ENCODE measurements around the gene THOP1.

THOP1 gene

GRCh38 chr19:2785244-2785997 is at the start of gene THOP1:
Gene THOP1 (plus strand): TSS chr19:2785503. CDS start chr19:2785663, 160 bp downstream.
- peak; percentile 100 for DNase-seq

GRCh38 chr19:2736550-2737190 is 48.6 kb upstream of the THOP1 start:
- no peak for DNase-seq

GRCh38 chr19:2739602-2740313 is 45.5 kb upstream of the THOP1 start, which contains the start of gene SLC39A3:
Gene SLC39A3 (minus strand): TSS chr19:2740017. CDS start chr19:2737257, 2,760 bp downstream.
- peak; percentile 99 for DNase-seq

GRCh38 chr19:2740314-2740656 is 45.0 kb upstream of the THOP1 start:
- no peak for DNase-seq

GRCh38 chr19:2743099-2743498 is 42.2 kb upstream of the THOP1 start:
- DNase-seq: no peak

GRCh38 chr19:2744113-2744512 is 41.2 kb upstream of the THOP1 start:
- no peak for DNase-seq

GRCh38 chr19:2747349-2747748 is 38.0 kb upstream of the THOP1 start:
- no peak for DNase-seq

- DNase-seq: no peak
Measured at GRCh38 chr19:2750808-2751437, 34.4 kb upstream of the THOP1 start.

GRCh38 chr19:2751438-2751830 is 33.9 kb upstream of the THOP1 start:
- DNase-seq: no peak

- no peak for DNase-seq
Measured at GRCh38 chr19:2754659-2755447, 30.4 kb upstream of the THOP1 start.

- DNase-seq: no peak
Measured at GRCh38 chr19:2755448-2755705, 29.9 kb upstream of the THOP1 start.

- DNase-seq: no peak
Measured at GRCh38 chr19:2755811-2756210, 29.5 kb upstream of the THOP1 start.

GRCh38 chr19:2756477-2756876 is 28.8 kb upstream of the THOP1 start:
- no peak for DNase-seq

GRCh38 chr19:2756921-2757881 is 28.1 kb upstream of the THOP1 start:
- DNase-seq: no peak

- DNase-seq: no peak
Measured at GRCh38 chr19:2758601-2759313, 26.5 kb upstream of the THOP1 start.

GRCh38 chr19:2759362-2759761 is 25.9 kb upstream of the THOP1 start:
- no peak for DNase-seq

GRCh38 chr19:2759965-2760364 is 25.3 kb upstream of the THOP1 start:
- no peak for DNase-seq

GRCh38 chr19:2761309-2761677 is 24.0 kb upstream of the THOP1 start:
- DNase-seq: no peak

- DNase-seq: no peak
Measured at GRCh38 chr19:2761876-2762782, 23.2 kb upstream of the THOP1 start.

All from hematopoietic multipotent progenitor cell treated with erythropoietin and hydrocortisone succinate and interleukin-3 and kit ligand, for 4 days (in vitro differentiated cells).